OCI-LY7 (cell line): ENCODE data around the gene PHLDA3. TPM values are rescaled to one million over a fixed set of nuclear protein-coding genes. Genes with fewer than 3 reads are reported as not detected.

Source experiments
- BruUV-seq: library from RNA; stranded (reverse); fragments of 400-500 nt; replicated peaks from 2 replicates; lab custom pipeline; 2021; lab: Mats Ljungman, UMichigan
- CTCF ChIA-PET: fragments of 300-600 bp; sonication (Branson Sonifier 250); formaldehyde crosslinking; loops from one replicate; lab custom pipeline; 2022; ENCODE audit warnings: antibody characterized with exemption; ENCODE audit not compliant: unreplicated experiment; lab: Charles Lee
- POLR2A ChIA-PET: fragments of 300-600 bp; sonication (Branson Sonifier 250); formaldehyde crosslinking; loops from one replicate; lab custom pipeline; 2022; ENCODE audit warnings: antibody characterized with exemption; lab: Charles Lee
- DNase-seq: peaks from one replicate; pipeline ENCODE4 v3.0.0-alpha.2; 2015; ENCODE audit warnings: low spot score
- H2AFZ ChIP-seq: fragments of 200-600 bp; sonication (generic), shearing (Covaris generic); 2 replicates; pipeline ENCODE4 v1.6.1; 2014; ENCODE audit warnings: mild to moderate bottlenecking, antibody characterized with exemption, low read length, moderate library complexity
- H3K27ac ChIP-seq: fragments of 200-600 bp; sonication (generic); 2 replicates; pipeline ENCODE4 v1.5.1; 2014; ENCODE audit warnings: mixed run types, low read depth, mild to moderate bottlenecking, moderate library complexity, low read length, inconsistent platforms; ENCODE audit not compliant: poor library complexity, severe bottlenecking
- H3K36me3 ChIP-seq: fragments of 200-600 bp; sonication (generic); 2 replicates; pipeline ENCODE4 v1.6.1; 2014; ENCODE audit warnings: mild to moderate bottlenecking, antibody characterized with exemption, low read length, moderate library complexity, mixed read lengths; ENCODE audit not compliant: insufficient read depth
- H3K4me1 ChIP-seq: fragments of 200-600 bp; sonication (generic); 2 replicates; pipeline ENCODE4 v1.5.1; 2014; ENCODE audit warnings: mild to moderate bottlenecking, low read length; ENCODE audit not compliant: insufficient read depth, poor library complexity, severe bottlenecking
- H3K4me2 ChIP-seq: fragments of 200-600 bp; sonication (generic); 2 replicates; pipeline ENCODE4 v1.6.1; 2014; ENCODE audit warnings: mild to moderate bottlenecking, low read length
- H3K4me3 ChIP-seq: fragments of 200-600 bp; sonication (generic); 2 replicates; pipeline ENCODE4 v1.5.1; 2014; ENCODE audit warnings: mild to moderate bottlenecking, low read depth, low read length; ENCODE audit not compliant: poor library complexity, severe bottlenecking
- H3K79me2 ChIP-seq: fragments of 200-600 bp; sonication (generic); 2 replicates; pipeline ENCODE4 v1.6.1; 2016; ENCODE audit warnings: low read depth, mild to moderate bottlenecking, low read length, moderate library complexity, mixed read lengths; ENCODE audit not compliant: insufficient read depth
- H3K9me2 ChIP-seq: fragments of 200-600 bp; sonication (generic); 2 replicates; pipeline ENCODE4 v1.6.1; 2016; ENCODE audit warnings: mild to moderate bottlenecking, low read length, mixed read lengths; ENCODE audit not compliant: insufficient read depth
- H3K9me3 ChIP-seq: fragments of 200-600 bp; sonication (generic); 2 replicates; pipeline ENCODE4 v1.6.1; 2014; ENCODE audit warnings: mild to moderate bottlenecking, mixed run types, low read length, mixed read lengths
- H4K20me1 ChIP-seq: fragments of 200-600 bp; sonication (generic); 2 replicates; pipeline ENCODE4 v1.6.1; 2014; ENCODE audit warnings: mild to moderate bottlenecking, antibody characterized with exemption, low read length, moderate library complexity, mixed read lengths; ENCODE audit not compliant: insufficient read depth
- EZH2phosphoT487 ChIP-seq: fragments of 200-600 bp; sonication (generic); IDR thresholded peaks from 2 replicates; pipeline ENCODE4 v1.6.1; 2018; ENCODE audit warnings: low read depth, borderline replicate concordance, mild to moderate bottlenecking, mixed run types, antibody characterized with exemption, low read length, moderate library complexity, mixed read lengths
- intact Hi-C: fragments of 100-400 bp; cut with micrococcal nuclease; formaldehyde crosslinking; loops from one replicate; pipeline ENCODE4 v1.10.0; 2022; ENCODE audit not compliant: unreplicated experiment
- total RNA-seq, 2 experiments: library from RNA; depleted of rRNA in 1 of 2; stranded (reverse); fragments of >200 nt in 1 of 2; shearing (Covaris generic) in 1 of 2; gene quantifications; 2 replicates each; pipeline ENCODE4 v1.2.3, GENCODE V29; 2014 to 2022
- TF ChIP-seq, protein P1 (sequence below): fragments of 200-600 bp; sonication (generic); conservative IDR thresholded peaks from 2 replicates; pipeline ENCODE4 v1.5.1; 2014; ENCODE audit warnings: mild to moderate bottlenecking, antibody characterized with exemption, low read length, moderate library complexity, mixed read lengths

The PHLDA3 gene
- total RNA-seq, 2 experiments from 2014 or later, result not detected

DNA sequence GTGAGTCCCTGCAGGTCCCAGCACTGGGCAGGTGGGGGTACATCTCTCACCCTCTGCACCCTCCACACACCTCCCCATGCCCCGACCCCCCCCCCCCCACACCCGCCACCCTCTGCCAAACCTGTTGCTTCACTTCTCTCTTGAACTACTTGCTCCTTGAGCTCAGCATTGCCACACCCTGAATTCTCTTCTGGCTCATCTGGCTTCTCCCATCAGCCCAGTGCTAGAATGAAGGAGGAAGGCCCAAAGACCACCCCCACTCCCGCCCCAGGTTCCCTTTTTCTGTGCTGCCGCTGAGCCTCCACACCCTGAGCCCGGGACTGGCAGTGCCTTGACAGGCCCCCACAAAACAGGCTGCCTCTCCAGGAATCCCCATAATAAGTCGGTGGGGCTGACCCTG is 41.0 kb downstream of the PHLDA3 start:
- Histone ChIP-seq H2AFZ (no peak overlapping the region), H3K79me2 (no peaks in the 10 kb centered on the region), H3K4me1 (peaks cover 31% of the 10 kb centered on the region), H3K4me2 (no peak overlapping the region), H3K9me3 (no peaks in the 10 kb centered on the region), H3K36me3 (no peaks in the 10 kb centered on the region), H3K9me2 (no peaks in the 10 kb centered on the region), H3K4me3 (no peak overlapping the region), H3K27ac (no peak overlapping the region), H4K20me1 (no peaks in the 10 kb centered on the region)
- DNase-seq, result no peak
- CTCF ChIA-PET, result no interaction called here
- TF ChIP-seq EZH2phosphoT487, result no peak
- TF ChIP-seq, protein P1, sequence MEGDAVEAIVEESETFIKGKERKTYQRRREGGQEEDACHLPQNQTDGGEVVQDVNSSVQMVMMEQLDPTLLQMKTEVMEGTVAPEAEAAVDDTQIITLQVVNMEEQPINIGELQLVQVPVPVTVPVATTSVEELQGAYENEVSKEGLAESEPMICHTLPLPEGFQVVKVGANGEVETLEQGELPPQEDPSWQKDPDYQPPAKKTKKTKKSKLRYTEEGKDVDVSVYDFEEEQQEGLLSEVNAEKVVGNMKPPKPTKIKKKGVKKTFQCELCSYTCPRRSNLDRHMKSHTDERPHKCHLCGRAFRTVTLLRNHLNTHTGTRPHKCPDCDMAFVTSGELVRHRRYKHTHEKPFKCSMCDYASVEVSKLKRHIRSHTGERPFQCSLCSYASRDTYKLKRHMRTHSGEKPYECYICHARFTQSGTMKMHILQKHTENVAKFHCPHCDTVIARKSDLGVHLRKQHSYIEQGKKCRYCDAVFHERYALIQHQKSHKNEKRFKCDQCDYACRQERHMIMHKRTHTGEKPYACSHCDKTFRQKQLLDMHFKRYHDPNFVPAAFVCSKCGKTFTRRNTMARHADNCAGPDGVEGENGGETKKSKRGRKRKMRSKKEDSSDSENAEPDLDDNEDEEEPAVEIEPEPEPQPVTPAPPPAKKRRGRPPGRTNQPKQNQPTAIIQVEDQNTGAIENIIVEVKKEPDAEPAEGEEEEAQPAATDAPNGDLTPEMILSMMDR, result no peak
- POLR2A ChIA-PET, result interaction anchor here (0.8 kb wide), 1 partner anchor 40 kb away, joined by 3 read pairs; no protein-coding TSS in a partner anchor
- intact Hi-C loops, result no loop called here
- no TSS peak for BruUV-seq

DNA sequence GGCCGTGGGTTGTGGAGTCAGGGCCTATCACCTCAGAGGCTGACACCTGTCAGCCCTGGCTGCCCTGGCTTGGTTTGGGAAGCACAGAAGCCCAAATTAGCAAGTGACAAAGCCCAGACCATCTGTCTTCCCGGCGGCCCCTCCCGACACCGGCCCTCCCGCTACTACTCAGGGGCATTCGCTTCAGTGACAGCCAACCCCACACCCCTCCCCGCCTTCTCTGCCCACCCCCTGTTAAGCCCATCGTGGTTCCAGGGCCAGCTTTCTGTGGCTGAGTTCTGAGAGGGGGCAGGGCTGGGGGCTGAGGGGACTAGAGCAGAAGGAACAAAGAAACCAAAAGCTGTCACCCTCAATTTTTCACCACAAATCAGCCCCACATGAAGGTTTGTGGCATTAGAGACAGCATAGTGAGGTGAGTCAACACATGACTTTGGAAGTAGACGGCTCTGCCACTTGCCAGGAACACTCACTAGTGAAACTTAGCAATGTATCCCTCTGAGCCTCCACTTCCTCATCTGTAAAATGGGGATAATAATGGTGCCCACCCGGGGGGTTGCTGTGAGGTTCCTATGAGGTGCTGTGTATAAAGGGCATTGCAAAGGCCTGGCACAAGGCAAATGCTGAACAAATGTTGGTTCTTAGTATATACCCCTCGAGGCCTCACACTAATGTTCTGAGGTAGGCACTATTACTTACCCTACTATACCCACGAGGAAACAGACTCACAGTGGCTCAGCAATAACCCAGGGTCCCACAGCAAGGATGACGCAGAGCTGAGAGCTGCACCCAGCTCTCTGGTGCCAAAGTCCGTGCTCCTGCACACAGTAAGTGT is 42.3 kb downstream of the PHLDA3 start:
- TF ChIP-seq, protein P1, result no peak
- no peak for TF ChIP-seq EZH2phosphoT487
- Histone ChIP-seq H3K9me3 (no peaks in the 10 kb centered on the region), H3K27ac (no peak overlapping the region), H3K36me3 (no peaks in the 10 kb centered on the region), H3K4me2 (no peak overlapping the region), H4K20me1 (no peaks in the 10 kb centered on the region), H3K4me3 (no peak overlapping the region), H3K4me1 (peaks cover 44% of the 10 kb centered on the region), H3K9me2 (no peaks in the 10 kb centered on the region), H3K79me2 (no peaks in the 10 kb centered on the region), H2AFZ (no peak overlapping the region)
- no peak for DNase-seq
- BruUV-seq, result no TSS peak
- ChIA-PET POLR2A (interaction anchor here (0.5 to 0.6 kb wide), 3 partner anchors 12 to 124 kb away, joined by 3 to 4 read pairs (median 3); no protein-coding TSS in a partner anchor), CTCF (no interaction called here)
- intact Hi-C loops, result no loop called here

DNA sequence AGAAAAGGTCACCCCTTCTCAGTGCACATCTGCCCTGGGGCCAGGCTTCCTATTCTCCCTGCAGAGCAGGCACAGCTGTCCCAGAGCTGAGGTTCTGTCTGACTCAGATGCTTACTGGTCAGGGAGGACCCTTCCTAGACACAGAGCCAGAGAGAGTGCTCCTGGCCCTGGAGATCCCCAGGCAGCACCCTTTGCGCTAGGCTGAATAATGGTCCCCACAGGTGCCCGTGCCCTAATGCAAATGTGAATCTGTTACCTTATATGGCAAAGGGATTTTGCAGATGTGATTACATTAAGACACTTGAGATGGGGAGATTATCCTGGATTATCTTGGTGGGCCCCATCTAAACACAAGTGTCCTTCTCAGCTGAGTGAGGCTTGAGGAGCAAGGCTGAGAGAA is 44.8 kb downstream of the PHLDA3 start:
- no TSS peak for BruUV-seq
- Histone ChIP-seq H4K20me1 (no peaks in the 10 kb centered on the region), H3K79me2 (no peaks in the 10 kb centered on the region), H3K27ac (peak overlapping the region; percentile 77), H3K9me3 (no peaks in the 10 kb centered on the region), H3K4me3 (no peak overlapping the region), H3K4me1 (peaks cover 62% of the 10 kb centered on the region), H3K36me3 (no peaks in the 10 kb centered on the region), H2AFZ (no peak overlapping the region), H3K9me2 (no peaks in the 10 kb centered on the region), H3K4me2 (peak overlapping the region; percentile 63)
- ChIA-PET CTCF (no interaction called here), POLR2A (no interaction called here)
- intact Hi-C loops, result no loop called here
- TF ChIP-seq, protein P1, result no peak
- no peak for TF ChIP-seq EZH2phosphoT487
- no peak for DNase-seq
